Measurements from ENCODE around the gene SUSD1.
"Not testable (repeated sequence)": the region's sequence is repeated elsewhere in the genome, so short reads cannot be mapped to it uniquely, and the experiment has no call there.

SUSD1 gene

DNA sequence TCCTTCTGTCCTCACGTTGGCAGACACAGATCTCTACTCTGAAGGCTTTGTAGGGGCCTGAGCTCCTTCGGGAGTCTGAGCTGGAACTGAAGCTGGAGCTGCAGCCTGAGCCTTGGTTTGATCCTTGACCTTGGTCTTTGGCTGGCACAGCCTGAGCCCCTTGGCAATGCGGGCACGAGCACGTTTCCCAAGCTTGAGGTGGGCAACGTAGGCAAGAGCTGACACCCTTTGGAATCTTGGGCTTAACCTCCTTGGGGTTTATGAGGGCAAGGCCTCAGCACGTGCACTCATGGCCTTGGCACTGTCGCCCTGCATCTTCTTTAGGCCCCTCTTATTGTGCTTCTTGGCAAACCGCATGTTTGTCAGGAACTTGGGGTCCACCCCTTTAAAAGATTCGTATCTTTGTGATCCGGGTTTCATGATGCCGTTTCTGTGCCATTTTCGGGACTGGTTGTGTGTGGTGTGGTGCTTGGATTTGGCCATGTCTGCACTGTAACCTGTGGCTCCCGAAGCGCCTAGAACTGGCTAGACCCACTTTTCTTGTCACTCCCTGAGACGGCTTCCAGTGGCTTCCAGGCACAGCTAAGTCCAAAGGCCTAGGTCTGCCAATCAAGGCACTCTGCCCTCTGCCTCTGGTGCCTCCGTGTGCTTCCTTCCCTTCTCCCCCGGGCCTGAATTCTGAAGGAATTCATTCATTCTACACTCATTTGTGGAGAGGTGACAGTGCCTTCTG is 1.4 kb downstream of the SUSD1 start:
- DNase-seq (ENCODE audit: low spot score): no peak

- DNase-seq (ENCODE audit: low spot score): no peak
Observed at GRCh38 chr9:112170968-112171367, 4.1 kb downstream of the SUSD1 start.

DNA sequence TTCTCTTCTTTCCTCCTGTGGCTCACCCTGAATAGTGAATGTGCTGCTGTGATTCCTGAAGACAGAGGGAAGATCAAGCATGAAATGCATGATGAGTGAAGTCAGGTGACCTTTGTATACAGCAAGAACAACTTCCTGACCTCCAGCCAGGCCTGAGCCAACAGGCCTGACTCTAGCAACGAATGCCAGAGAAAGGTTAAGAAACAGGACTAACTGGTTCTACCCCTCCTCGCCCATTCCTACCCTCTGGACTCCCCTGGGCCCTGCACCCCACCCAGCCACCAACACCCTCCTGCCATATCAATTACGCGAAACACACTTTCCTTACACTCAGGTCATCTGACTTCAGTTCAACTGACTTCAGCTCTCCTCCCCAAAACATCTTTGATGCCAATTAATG is 4.9 kb downstream of the SUSD1 start:
- DNase-seq (ENCODE audit: low spot score): no peak

- DNase-seq (ENCODE audit: low spot score): no peak
Observed at GRCh38 chr9:112169368-112169767, 5.7 kb downstream of the SUSD1 start.

- no peak for DNase-seq (ENCODE audit: low spot score)
Observed at GRCh38 chr9:112168197-112168596, 6.9 kb downstream of the SUSD1 start.

DNA sequence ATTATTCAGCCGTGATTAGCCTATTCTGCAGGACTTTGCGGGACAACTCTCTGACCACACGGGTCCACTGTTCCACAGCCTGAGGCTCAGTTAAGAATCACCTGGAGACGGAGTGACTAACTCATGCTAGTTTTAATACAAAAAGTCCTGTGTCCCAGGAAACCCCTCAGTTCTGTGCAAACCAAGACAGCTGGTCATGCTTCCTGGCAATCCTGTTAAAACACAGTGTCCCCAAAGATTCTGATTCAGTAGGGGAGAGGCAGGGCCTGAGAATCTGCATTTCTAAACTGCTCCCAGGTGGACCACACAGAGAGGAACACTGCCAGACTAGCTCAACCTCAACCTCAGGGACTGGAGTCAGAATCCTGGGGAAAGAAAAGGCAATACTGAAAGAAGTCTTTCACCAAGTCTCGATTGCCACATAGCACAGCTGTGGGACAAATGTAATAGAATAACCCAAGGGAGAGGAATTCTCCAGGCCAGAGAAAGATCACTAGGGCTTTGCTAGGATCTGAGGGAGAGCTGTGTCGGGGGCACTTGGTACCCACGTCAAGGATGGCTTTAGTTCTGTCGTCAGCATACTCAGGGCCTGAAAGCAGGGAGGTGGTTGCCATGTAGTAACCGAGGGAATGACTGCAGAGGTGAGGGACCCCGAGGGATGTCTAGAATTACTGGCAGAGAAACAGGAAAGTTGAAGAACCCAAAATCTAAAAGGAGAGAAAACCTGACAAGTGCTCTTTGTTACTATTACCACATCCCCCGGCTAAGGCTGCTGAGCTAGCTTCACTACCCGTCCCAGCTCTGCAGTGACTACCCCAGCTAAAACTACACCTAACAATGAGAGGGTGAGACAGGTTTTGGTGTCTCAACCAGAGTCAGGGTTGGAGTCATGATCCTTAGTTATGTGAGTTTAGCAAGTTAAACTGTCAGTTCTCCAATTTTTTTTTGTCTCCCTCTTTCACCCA is 8.6 kb downstream of the SUSD1 start:
- DNase-seq (ENCODE audit: low spot score): no peak

DNA sequence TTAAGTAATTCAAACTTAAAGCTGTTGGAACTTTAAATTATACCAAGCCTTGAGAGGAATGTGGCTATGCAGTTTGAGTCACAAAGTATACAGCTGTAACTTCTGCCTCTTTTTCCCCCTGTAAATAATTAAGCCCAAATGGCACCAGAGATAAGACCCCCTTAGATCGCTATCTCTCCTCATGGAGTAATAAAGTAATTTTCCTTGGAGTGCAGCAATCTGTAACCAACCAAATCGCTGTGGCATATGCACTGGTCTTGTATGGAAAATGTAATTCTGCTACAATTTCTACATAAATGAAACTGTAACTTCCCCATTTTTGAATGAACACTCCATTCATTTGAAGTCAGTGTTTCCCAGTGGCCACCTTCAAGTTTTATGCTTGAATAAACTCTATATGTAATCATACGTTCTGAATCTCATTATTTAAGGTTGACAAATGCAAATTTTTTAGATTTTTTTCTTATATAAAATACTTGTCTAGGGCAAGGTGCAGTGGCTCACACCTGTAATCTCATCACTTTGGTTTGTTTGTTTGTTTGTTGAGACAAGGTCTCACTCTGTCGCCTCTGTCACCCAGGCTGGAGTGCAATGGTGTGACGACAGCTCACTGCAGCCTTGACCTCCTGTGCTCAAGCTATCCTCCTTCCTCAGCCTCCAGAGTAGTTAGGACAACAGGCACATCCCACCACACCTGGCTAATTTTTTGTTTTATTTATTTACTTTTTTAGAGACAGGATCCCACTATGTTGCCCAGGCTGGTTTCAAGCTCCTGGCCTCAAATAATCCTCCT is 12.3 kb downstream of the SUSD1 start:
- no peak for DNase-seq (ENCODE audit: low spot score)

DNA sequence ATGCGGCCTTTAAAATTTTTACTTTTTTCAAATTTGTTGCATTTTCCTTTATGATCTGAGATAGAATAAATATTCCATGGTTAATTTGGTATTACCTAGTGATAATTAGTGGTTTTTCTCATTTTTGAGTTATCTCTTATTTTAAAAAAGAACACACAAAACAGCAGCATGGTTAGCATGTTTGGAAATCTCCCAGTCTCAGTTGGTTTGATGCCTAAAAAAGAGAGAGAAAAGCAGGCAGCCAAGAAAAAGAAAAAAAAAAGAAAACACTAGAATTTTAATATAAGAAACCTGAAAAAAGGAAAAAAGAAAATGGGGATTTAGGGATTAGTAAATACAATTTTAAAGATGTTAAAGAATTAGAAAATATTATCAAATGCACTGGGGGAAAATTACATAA is 15.3 kb downstream of the SUSD1 start:
- no peak for DNase-seq (ENCODE audit: low spot score)

GRCh38 chr9:112158656-112159367 is 16.3 kb downstream of the SUSD1 start:
- no peak for DNase-seq (ENCODE audit: low spot score)

DNA sequence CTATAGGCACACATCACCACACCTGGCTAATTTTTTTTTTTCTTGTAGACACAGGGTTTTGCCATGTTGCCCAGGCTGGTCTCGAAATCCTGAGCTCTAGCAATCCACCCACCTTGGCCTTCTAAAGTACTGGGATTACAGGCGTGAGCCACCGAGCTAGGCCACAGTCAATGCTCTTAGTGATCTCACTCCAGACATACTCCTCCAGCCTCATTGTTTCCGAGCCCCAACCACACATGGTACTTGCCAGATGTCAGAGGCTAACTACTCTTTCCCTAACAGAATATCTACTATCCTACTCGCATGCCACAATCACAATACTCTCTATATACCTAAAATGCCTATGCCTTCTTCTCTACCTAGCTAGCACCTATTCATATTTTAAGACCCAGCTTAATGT is 17.1 kb downstream of the SUSD1 start:
- DNase-seq (ENCODE audit: low spot score): no peak

GRCh38 chr9:112157087-112157486 is 18.0 kb downstream of the SUSD1 start:
- DNase-seq (ENCODE audit: low spot score): no peak

GRCh38 chr9:112149211-112149610 is 25.9 kb downstream of the SUSD1 start:
- DNase-seq (ENCODE audit: low spot score): no peak

GRCh38 chr9:112145886-112146285 is 29.2 kb downstream of the SUSD1 start:
- DNase-seq (ENCODE audit: low spot score): no peak

- no peak for DNase-seq (ENCODE audit: low spot score)
Observed at GRCh38 chr9:112144807-112145206, 30.3 kb downstream of the SUSD1 start.

GRCh38 chr9:112142420-112142819 is 32.7 kb downstream of the SUSD1 start:
- no peak for DNase-seq (ENCODE audit: low spot score)

GRCh38 chr9:112140936-112141335 is 34.2 kb downstream of the SUSD1 start:
- peak; percentile 52 for DNase-seq (ENCODE audit: low spot score)

GRCh38 chr9:112137066-112137465 is 38.0 kb downstream of the SUSD1 start:
- no peak for DNase-seq (ENCODE audit: low spot score)

GRCh38 chr9:112135706-112136105 is 39.4 kb downstream of the SUSD1 start:
- DNase-seq (ENCODE audit: low spot score): no peak

DNA sequence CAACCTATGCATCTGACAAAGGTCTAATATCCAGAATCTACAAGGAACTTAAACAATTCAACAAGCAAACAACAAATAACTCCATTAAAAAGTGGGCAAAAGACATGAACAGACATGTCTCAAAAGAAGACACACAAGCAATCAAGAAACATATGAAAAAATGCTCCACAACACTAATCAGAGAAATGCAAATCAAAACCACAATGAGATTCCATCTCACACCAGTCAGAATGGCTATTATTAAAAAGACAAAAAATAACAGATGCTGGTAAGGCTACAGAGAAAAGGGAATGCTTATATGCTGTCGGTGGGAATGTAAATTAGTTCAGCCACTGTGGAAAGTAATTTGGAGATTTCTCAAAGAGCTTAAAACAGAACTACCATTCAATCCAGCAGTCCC is 41.3 kb downstream of the SUSD1 start:
- not testable (repeated sequence) for DNase-seq (ENCODE audit: low spot score)

GRCh38 chr9:112132356-112132755 is 42.7 kb downstream of the SUSD1 start:
- DNase-seq (ENCODE audit: low spot score): no peak

- no peak for DNase-seq (ENCODE audit: low spot score)
Observed at GRCh38 chr9:112130997-112131396, 44.1 kb downstream of the SUSD1 start.

DNA sequence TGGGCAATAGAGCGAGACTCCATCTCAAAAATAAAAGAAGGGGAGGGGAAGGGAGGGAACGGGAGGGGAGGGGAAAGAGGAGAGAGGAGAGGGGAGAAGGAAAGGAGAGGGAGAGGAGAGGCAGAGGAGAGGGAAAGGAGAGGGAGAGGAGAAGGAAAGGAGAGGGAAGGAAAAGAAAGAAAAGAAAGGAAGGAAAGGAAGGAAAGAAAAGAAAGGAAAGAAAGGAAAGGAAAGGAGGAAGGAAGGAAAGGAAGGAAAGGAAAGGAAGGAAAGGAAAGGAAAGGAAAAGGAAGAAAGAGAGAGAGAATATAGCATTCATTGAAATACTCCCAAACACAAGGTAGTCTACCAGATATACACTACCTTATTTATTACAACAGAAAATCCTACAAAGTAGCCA is 44.8 kb downstream of the SUSD1 start:
- DNase-seq (ENCODE audit: low spot score): no peak
